ENCODE data around the gene MACROD2.

The MACROD2 gene

DNA sequence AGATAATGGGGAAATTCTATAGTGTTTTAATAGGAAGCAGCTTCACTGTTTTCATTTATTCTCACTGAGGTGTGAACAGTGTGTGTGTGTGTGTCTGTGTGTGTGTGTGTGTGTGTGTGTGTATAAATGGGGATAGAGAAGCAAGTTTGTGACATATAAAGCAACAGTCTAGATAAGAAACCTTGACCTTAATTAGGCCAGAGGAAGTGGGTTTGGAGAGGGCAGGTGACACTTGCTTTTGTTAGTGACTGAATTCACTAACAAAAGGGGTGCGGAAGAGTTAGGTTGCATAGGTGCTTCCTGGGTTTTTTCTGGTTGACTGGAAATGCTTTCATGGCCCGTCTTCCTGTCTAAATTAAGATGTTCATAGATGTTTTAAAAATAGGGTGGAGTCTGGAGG lies 857.8 kb downstream of the MACROD2 start:
- no peak overlapping the region for H3K4me3 ChIP-seq (ENCODE audit: low read length)
- no peak for TF ChIP-seq ZNF274 (IDR thresholded peaks at IDR 0.05; ENCODE audit: low read depth, low read length)

DNA sequence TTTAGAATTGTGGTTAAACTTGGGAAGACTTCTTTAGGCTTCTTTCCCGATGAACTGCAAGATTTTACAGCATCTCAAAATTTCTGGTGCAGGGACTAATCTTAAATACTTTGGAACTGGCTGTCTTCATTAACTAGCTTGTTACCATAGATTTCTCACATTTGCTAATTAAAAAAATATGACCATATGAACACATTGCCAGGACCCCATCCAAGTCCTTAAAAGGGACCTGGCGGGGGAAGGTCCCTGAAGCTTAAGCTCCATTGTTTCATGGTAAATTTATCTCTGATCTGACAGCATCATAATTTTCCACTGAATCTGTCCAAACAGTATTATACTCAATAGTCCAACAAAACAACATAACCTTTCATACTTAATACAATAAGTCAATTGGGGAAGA lies 859.9 kb downstream of the MACROD2 start:
- H3K4me3 ChIP-seq (ENCODE audit: low read length) = no peak overlapping the region
- no peak for TF ChIP-seq ZNF274 (IDR thresholded peaks at IDR 0.05; ENCODE audit: low read depth, low read length)

DNA sequence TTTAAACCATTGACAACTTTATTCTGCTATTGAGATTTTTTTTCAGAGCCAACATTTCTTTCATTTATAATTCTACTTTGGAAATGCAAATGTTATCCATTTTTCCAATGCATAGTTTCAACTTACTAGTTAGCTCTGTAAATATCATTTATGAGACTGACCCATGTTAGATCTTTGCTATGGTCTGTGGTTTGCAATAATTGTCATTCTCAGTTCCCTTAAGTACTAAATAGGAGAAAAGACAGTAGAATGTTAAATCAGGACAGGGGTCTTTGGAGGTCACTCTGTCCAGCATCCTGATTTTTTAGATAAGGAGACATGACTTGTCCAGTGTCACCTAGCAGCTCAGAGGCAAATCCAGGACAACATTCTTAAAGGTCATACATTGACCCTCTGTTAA lies 864.3 kb downstream of the MACROD2 start:
- H3K4me3 ChIP-seq (ENCODE audit: low read length) = no peak overlapping the region
- TF ChIP-seq ZNF274 (IDR thresholded peaks at IDR 0.05; ENCODE audit: low read depth, low read length) = no peak

DNA sequence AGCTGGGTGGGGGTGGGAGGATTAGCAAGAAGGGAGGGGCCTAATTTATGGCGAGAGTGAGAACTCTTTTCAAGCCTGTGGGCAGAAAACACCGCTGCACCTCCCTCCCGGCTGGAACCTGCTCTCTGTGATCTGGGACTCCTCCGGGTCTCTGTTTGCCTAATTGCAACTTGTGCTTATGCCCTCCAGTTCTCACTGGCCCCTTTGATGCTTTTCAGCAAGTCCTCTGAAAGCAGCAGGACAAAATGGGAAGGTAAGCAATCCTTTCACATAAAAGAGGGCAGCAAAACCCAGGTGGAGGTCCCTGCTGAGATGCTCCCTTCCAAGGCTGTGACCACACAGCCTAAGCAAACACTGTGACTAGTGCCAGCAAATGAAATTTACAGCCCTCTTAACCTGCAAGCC lies 865.1 kb downstream of the MACROD2 start:
- no peak for TF ChIP-seq ZNF274 (IDR thresholded peaks at IDR 0.05; ENCODE audit: low read depth, low read length)
- no peak overlapping the region for H3K4me3 ChIP-seq (ENCODE audit: low read length)

DNA sequence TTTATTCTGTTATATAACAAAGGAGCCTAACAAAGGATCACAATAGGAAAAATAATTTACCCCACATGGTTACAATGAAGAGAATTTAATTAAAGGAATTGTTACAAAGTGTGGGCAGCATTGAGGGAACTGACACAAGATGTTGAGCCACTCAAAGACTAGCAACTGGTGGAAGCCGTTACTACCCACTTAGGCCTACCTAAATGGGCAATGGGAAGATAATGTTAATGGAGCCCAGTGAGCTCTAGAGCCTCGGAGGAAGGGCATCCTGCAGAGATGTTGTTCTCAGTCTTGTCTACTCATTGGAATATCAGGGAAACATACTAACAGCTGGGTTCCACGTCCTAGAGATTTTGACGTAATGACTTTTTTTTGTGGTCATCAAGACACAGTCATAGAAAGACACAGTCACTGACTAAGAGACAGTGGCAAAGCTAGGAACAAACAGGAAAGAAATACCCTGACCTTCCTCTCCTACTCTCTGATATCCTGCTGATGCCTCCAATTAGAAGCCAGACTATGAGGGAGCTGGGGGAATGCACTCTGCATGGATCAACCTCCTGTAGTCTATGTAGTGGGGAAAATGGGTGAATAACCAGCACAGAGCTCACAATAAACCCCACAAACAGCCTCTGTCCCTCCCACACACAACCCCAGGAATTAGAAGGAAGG lies 865.8 kb downstream of the MACROD2 start:
- no peak for TF ChIP-seq ZNF274 (IDR thresholded peaks at IDR 0.05; ENCODE audit: low read depth, low read length)
- H3K4me3 ChIP-seq (ENCODE audit: low read length) = no peak overlapping the region

DNA sequence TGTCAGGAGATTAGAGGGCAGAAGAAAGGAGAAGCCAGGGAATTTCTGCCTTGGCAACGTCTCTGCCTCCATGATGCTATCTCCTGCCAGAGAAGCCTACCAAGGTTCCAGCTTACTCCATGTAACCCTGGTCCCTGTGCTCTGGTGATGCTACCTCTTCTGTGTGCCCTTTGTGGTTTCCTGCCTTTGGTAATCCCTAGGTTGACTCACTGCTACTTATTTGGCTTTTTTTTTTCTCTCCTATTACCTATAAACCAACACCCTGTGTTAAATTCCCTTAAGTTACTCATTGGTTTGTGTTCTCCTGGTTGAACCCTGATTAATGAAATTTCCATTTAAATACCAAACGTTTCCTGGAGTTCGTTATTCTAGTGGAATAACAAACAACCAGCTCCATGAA lies 869.9 kb downstream of the MACROD2 start:
- no peak overlapping the region for H3K4me3 ChIP-seq (ENCODE audit: low read length)
- no peak for TF ChIP-seq ZNF274 (IDR thresholded peaks at IDR 0.05; ENCODE audit: low read depth, low read length)

DNA sequence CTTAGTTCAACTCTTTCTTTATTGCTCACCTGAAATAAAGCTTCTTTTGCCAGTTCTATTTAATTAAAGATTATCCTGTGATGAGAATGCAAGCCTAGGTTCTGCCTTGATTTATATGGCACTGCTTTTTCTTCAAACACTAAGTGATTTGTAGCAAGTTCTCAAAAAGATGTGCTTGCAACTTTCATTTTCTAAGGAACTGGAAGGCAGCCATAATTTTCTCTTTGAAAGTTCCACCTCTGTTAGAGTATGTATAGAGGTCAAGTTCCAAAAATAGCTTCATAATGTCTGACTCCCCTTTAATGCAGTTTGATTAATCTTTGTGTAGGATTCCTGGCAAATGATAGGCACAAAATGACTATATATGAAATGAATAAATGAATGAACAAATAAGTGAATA lies 870.4 kb downstream of the MACROD2 start:
- no peak for TF ChIP-seq ZNF274 (IDR thresholded peaks at IDR 0.05; ENCODE audit: low read depth, low read length)

DNA sequence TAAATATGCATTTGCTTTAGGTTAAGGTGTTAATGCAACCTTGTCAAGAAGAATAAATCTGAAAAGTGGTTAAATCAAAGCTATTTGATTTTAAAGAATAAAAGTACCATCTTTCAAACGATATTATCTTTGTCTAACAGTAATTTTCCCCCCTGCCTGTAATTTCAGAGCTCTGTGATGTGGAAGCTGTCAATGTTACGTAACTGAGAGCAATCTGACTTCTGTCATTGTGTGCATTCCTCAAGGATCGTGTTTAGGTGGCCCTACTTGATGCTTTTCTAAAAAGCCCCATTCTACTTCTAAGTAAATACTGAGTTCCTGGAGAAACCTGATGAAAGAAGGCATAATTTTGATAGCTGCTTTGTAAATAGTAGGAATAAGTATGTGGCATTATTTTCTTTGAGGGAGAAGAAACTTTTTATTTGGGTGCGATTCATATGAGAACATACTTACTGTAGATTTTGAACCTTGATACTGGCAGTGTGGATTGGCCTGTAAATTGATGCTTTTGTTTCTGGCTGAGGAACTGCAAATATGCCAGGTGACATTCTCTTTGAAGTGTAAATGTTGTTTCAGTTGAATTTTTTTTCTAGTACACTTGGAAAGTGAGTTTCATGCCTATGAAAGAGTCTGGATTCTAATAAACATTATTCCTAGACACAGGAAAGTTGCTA lies 871.7 kb downstream of the MACROD2 start:
- TF ChIP-seq ZNF274 (IDR thresholded peaks at IDR 0.05; ENCODE audit: low read depth, low read length) = no peak
- H3K4me3 ChIP-seq (ENCODE audit: low read length) = no peak overlapping the region

More for the DNA sequence above, 870.4 kb downstream of the MACROD2 start:
- no peak overlapping the region for H3K4me3 ChIP-seq (ENCODE audit: low read length)

DNA sequence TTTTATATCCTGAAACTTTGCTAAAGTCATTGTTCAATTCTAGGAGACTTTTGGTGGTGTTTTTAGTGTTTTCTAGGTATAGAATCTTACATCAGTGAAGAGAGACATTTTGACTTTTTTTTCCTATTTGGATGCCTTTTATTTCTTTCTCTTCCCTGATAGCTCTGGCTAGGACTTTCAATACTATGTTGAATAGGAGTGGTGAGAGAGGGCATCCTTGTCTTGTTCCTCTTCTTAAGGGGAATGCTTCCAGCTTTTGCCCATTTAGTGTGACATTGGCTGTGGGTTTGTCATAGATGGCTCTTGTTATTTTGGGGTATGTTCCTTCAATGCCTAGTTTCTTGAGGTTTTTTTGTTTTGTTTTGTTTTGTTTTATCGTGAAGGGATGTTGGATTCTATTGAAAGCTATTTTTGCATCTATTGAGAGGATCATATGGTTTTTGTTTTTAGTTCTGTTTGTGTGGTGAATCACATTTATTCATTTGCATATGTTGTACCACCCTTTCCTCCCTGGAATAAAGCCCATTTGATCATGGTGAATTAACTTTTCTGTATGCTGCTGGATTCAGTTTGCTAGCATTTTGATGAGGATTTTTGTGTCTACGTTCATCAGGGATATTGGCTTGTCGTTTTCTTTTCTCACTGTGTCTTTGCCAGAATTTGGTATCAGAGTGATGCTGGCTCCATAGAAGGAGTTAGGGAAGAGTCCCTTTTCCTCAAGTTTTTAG lies 882.1 kb downstream of the MACROD2 start:
- TF ChIP-seq ZNF274 (IDR thresholded peaks at IDR 0.05; ENCODE audit: low read depth, low read length) = no peak
- no peak overlapping the region for H3K4me3 ChIP-seq (ENCODE audit: low read length)

DNA sequence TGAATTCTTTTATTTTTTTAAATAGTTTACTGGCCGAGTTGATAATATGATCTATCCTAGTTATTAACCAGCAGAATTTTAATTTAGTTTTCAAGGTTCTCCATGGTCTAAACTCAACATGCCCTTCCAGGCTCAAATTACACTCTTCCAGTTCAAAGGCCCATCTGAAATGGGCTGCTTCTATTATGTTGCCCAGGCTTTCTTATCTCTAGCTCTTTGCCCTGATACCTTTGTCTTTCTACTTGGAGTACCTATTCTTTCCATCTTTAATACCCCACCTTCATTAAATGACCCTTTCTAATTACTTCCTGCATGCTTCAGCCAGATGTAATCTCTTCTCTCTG lies 883.3 kb downstream of the MACROD2 start:
- H3K4me3 ChIP-seq (ENCODE audit: low read length) = no peak overlapping the region
- TF ChIP-seq ZNF274 (IDR thresholded peaks at IDR 0.05; ENCODE audit: low read depth, low read length) = no peak

DNA sequence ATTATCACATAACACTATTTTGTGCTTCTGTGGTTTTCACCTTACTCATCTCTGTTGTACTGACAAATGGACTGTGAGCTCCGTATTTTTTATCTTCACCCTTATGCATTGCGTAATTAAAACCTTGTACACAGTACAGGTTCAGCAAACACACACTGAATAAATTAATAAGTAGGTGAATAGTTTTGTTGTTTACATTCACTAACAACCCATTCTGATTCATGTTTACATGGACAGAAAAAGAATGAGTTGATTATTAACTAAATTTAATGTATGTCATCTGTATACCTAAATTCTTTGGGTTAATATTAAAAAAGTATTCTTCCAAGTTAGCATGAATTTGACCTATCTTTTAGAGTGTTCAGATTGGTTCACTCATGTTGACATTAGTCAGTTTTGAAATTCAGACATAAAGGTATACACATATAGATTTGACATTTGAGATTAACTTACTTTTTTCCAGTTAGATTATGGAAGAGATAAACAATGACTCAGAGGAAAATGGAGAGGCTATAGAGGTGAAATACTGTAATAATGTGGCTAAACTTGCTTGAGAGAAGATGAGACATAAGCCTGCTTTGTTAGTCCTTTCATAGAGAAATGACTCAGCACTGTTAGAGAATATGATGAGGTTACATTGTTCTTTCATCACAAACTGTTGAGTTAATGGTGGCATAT lies 883.8 kb downstream of the MACROD2 start:
- no peak for TF ChIP-seq ZNF274 (IDR thresholded peaks at IDR 0.05; ENCODE audit: low read depth, low read length)
- no peak overlapping the region for H3K4me3 ChIP-seq (ENCODE audit: low read length)

DNA sequence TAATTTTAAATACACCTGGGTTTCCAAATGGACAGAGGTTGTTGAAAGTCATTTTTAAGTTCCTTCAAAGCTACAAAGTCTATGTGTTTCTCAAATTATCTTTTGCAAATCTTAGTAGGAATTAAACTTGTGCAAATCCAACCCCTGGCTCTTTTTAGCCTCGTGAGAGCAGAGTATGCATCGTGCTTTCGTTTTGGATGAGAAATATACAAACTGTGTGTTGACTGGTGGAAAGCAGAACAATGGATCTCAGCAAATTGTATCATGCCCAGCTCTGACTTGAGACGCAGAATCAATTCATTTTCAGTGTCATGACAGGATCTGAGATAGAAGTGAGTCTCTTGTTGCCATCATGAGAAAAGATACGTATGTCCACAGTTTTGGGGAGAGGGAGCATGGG lies 884.5 kb downstream of the MACROD2 start:
- no peak overlapping the region for H3K4me3 ChIP-seq (ENCODE audit: low read length)
- TF ChIP-seq ZNF274 (IDR thresholded peaks at IDR 0.05; ENCODE audit: low read depth, low read length) = no peak

DNA sequence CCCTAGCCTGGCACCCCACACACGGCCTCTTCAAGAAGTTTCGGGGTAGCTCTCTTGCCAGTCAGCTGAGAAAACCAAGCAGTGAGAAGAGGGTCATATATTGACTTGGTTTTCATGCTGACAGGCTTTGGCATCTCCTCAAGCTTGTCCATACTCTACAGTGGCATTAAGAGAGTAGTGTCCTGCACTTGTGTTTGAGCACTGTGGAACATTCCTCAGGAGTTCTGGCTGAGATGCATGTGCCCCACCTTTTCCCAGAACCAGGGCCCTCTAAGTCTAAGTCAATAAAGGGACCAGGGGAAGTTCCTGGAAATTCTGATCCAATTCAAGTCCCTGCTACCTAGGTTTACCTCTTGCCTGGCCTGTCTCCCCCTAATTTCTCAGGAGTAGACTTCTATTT lies 886.2 kb downstream of the MACROD2 start:
- no peak for TF ChIP-seq ZNF274 (IDR thresholded peaks at IDR 0.05; ENCODE audit: low read depth, low read length)
- H3K4me3 ChIP-seq (ENCODE audit: low read length) = no peak overlapping the region

DNA sequence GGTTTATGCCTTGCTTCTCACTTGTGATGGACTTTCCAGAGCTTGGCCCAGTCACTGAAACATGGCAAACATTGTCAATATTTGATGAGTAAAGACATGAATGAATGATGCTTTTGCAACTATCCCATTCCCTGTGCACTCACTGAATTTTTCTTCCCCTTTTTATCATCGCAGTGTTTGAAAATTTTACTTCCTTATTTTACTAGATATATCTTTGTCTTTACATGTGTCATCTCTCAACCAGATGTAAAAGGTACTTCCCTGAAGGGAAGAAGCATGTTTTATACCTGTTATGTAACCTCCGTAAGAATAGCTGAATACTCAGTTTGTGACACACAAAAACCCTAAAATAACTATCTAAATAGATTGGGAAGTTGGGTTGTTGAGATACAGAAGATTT lies 886.8 kb downstream of the MACROD2 start:
- H3K4me3 ChIP-seq (ENCODE audit: low read length) = no peak overlapping the region
- no peak for TF ChIP-seq ZNF274 (IDR thresholded peaks at IDR 0.05; ENCODE audit: low read depth, low read length)

DNA sequence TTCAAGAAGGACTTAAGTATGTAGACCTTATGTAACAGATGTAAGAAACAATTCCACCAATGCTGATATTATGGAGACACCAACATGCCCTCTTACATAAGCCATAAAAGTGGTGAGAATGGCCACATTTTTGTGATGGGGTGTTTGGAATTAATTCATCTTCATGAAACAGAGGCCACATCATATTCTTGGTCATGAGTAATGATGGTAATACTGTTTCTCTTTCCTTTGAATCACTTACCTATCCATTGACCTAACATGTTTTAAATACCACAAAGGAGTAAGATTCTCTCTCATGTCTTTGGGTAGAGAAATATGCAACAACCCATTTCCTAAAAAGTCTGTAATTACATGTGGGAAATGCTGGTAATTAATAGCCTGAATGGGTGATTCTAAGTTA lies 887.5 kb downstream of the MACROD2 start:
- TF ChIP-seq ZNF274 (IDR thresholded peaks at IDR 0.05; ENCODE audit: low read depth, low read length) = no peak
- H3K4me3 ChIP-seq (ENCODE audit: low read length) = no peak overlapping the region

Measured in GM08714 (cell line).